SK-N-SH (cell line): ENCODE measurements around the gene CDC16. TPM values are rescaled to one million over a fixed set of nuclear protein-coding genes. Genes with fewer than 3 reads are reported as not detected.

ENCODE experiments used
- CTCF ChIA-PET: fragments of 300-600, 350-600 bp; formaldehyde crosslinking; extraction: SDS; loops from one replicate; lab custom pipeline; 2021; lab: Yijun Ruan, JAX
- POLR2A ChIA-PET: fragments of 350-600 bp; sonication (Branson Sonifier 250); formaldehyde crosslinking; extraction: SDS; loops from one replicate; lab custom pipeline; 2020; ENCODE audit warnings: antibody characterized with exemption, inconsistent platforms; lab: Yijun Ruan, JAX
- DNase-seq: peaks from one replicate; pipeline ENCODE4 v3.0.0; 2012
- H2AFZ ChIP-seq: fragments of 200-600 bp; sonication (generic); 2 replicates; pipeline ENCODE4 v1.8.1; 2016; ENCODE audit warnings: antibody characterized with exemption, mild to moderate bottlenecking, low read depth
- H3F3A ChIP-seq: fragments of 200-600 bp; sonication (generic); replicated peaks from 2 replicates; pipeline ENCODE3; 2016; ENCODE audit warnings: antibody characterized with exemption, mild to moderate bottlenecking; ENCODE audit not compliant: insufficient read depth
- H3K27ac ChIP-seq, 2 experiments: fragments of 200-500 bp in 1 of 2; fragments of 200-600 bp in 1 of 2; sonication (Bioruptor generic) in 1 of 2; sonication (generic), shearing (Covaris generic) in 1 of 2; 2 replicates each; pipeline versions ENCODE4 v1.5.1 to v1.6.1; 2014 to 2016; ENCODE audit warnings: low read depth in 2 of 2, inconsistent platforms in 1 of 2, low read length in 1 of 2, mild to moderate bottlenecking in 1 of 2, mixed read lengths in 1 of 2
- H3K27me3 ChIP-seq: fragments of 200-600 bp; sonication (generic), shearing (Covaris generic); 2 replicates; pipeline ENCODE4 v1.6.1; 2016; ENCODE audit warnings: mixed run types; ENCODE audit not compliant: insufficient read depth
- H3K36me3 ChIP-seq, 2 experiments: fragments of 200-500 bp in 1 of 2; fragments of 200-600 bp in 1 of 2; sonication (Bioruptor generic) in 1 of 2; sonication (generic) in 1 of 2; replicated peaks in 1 of 2; 2 replicates each; pipeline versions ENCODE3 to v1.5.1; 2014 to 2016; ENCODE audit warnings: low read length in 1 of 2, mild to moderate bottlenecking in 1 of 2; ENCODE audit not compliant: insufficient read depth in 2 of 2, control insufficient read depth in 1 of 2
- H3K4me1 ChIP-seq, 2 experiments: fragments of 200-500 bp in 1 of 2; fragments of 200-600 bp in 1 of 2; sonication (Bioruptor generic) in 1 of 2; sonication (generic), shearing (Covaris generic) in 1 of 2; 2 replicates each; pipeline versions ENCODE4 v1.5.1 to v1.6.1; 2014 to 2016; ENCODE audit warnings: low read depth in 1 of 2, low read length in 1 of 2, mixed run types in 1 of 2; ENCODE audit not compliant: insufficient read depth in 2 of 2, control insufficient read depth in 1 of 2
- H3K4me2 ChIP-seq: fragments of 200-600 bp; sonication (generic), shearing (Covaris generic); 2 replicates; pipeline ENCODE4 v1.6.1; 2017; ENCODE audit warnings: mixed run types
- H3K4me3 ChIP-seq, 2 experiments: fragments of 200-500 bp in 1 of 2; fragments of 200-600 bp in 1 of 2; sonication (Bioruptor generic) in 1 of 2; sonication (generic), shearing (Covaris generic) in 1 of 2; 2 replicates each; pipeline versions ENCODE4 v1.5.1 to v1.8.1; 2014 to 2016; ENCODE audit warnings: low read depth in 2 of 2, inconsistent platforms in 1 of 2, low read length in 1 of 2, mild to moderate bottlenecking in 1 of 2, mixed read lengths in 1 of 2, moderate library complexity in 1 of 2
- H3K79me2 ChIP-seq: fragments of 200-600 bp; sonication (generic); 2 replicates; pipeline ENCODE4 v1.8.1; 2017; ENCODE audit warnings: mild to moderate bottlenecking; ENCODE audit not compliant: insufficient read depth
- H3K9ac ChIP-seq: fragments of 200-600 bp; sonication (generic); 2 replicates; pipeline ENCODE4 v1.6.1; 2017; ENCODE audit warnings: mixed run types
- H3K9me2 ChIP-seq: fragments of 200-600 bp; sonication (generic); 2 replicates; pipeline ENCODE4 v1.6.1; 2017; ENCODE audit warnings: mixed run types
- H3K9me3 ChIP-seq: fragments of 200-600 bp; sonication (generic); 2 replicates; pipeline ENCODE4 v1.6.1; 2017; ENCODE audit warnings: mixed run types, mild to moderate bottlenecking, moderate library complexity
- H4K20me1 ChIP-seq: fragments of 200-600 bp; sonication (generic); 2 replicates; pipeline ENCODE4 v1.6.1; 2017; ENCODE audit warnings: mild to moderate bottlenecking, mixed run types; ENCODE audit not compliant: insufficient read depth
- CTCF ChIP-seq: fragments of 200-600 bp; sonication (generic); IDR thresholded peaks from 2 replicates; pipeline ENCODE4 v1.6.1; 2017; ENCODE audit warnings: antibody characterized with exemption, mild to moderate bottlenecking, moderate library complexity
- ELF1 ChIP-seq: IDR thresholded peaks from 2 replicates; pipeline ENCODE4 v1.4.0; 2012
- EP300 ChIP-seq, 2 experiments: IDR thresholded peaks; 2 replicates each; pipeline versions ENCODE4 v1.4.0 to v1.6.1; 2012; ENCODE audit warnings: borderline replicate concordance in 1 of 2, low read depth in 1 of 2, low read length in 1 of 2
- FOSL2 ChIP-seq: IDR thresholded peaks from 2 replicates; pipeline ENCODE4 v1.4.0; 2012; ENCODE audit warnings: low read depth, mild to moderate bottlenecking, moderate library complexity, borderline replicate concordance
- FOXM1 ChIP-seq: IDR thresholded peaks from 2 replicates; pipeline ENCODE4 v1.4.0; 2012; ENCODE audit warnings: low read depth, mild to moderate bottlenecking
- IRF3 ChIP-seq: fragments of 150-350 bp; IDR thresholded peaks from 2 replicates; pipeline ENCODE4 v1.6.1; 2016; ENCODE audit warnings: mild to moderate bottlenecking, low read depth, low read length
- JUND ChIP-seq: IDR thresholded peaks from 2 replicates; pipeline ENCODE4 v1.4.0; 2012
- MAX ChIP-seq: IDR thresholded peaks from 2 replicates; pipeline ENCODE4 v1.4.0; 2012; ENCODE audit warnings: low read depth
- MEF2A ChIP-seq: IDR thresholded peaks from 2 replicates; pipeline ENCODE4 v1.4.0; 2012; ENCODE audit warnings: low read depth, borderline replicate concordance
- MXI1 ChIP-seq: IDR thresholded peaks from 2 replicates; pipeline ENCODE4 v1.6.1; 2012; ENCODE audit warnings: mild to moderate bottlenecking, low read depth, low read length, improper control_type of control experiment
- NFIC ChIP-seq: IDR thresholded peaks from 2 replicates; pipeline ENCODE4 v1.4.0; 2012; ENCODE audit warnings: borderline replicate concordance
- PBX3 ChIP-seq: IDR thresholded peaks from 2 replicates; pipeline ENCODE4; 2012
- POLR2AphosphoS5 ChIP-seq: IDR thresholded peaks from 2 replicates; pipeline ENCODE4 v1.6.1; 2012; ENCODE audit warnings: low read depth, low read length
- RFX5 ChIP-seq: IDR thresholded peaks from 2 replicates; pipeline ENCODE4 v1.6.1; 2012; ENCODE audit warnings: mild to moderate bottlenecking, improper control_type of control experiment, low read length
- RXRA ChIP-seq: IDR thresholded peaks from 2 replicates; pipeline ENCODE4 v1.4.0; 2012; ENCODE audit warnings: low read depth, mild to moderate bottlenecking, borderline replicate concordance
- SIN3A ChIP-seq: IDR thresholded peaks from 2 replicates; pipeline ENCODE4 v1.6.1; 2012; ENCODE audit warnings: low read depth, mild to moderate bottlenecking, low read length, moderate library complexity, borderline replicate concordance
- TEAD4 ChIP-seq: IDR thresholded peaks from 2 replicates; pipeline ENCODE4 v1.4.0; 2012; ENCODE audit warnings: mild to moderate bottlenecking, borderline replicate concordance; ENCODE audit not compliant: insufficient read depth
- USF2 ChIP-seq: fragments of 150-350 bp; IDR thresholded peaks from 2 replicates; pipeline ENCODE4 v1.6.1; 2017; ENCODE audit warnings: antibody characterized with exemption, low read length, low read depth, borderline replicate concordance
- YY1 ChIP-seq: IDR thresholded peaks from 2 replicates; pipeline ENCODE4 v1.4.0; 2012; ENCODE audit warnings: low read depth, mild to moderate bottlenecking
- ZBTB33 ChIP-seq: IDR thresholded peaks from 2 replicates; pipeline ENCODE4 v1.4.0; 2012; ENCODE audit warnings: low read depth, borderline replicate concordance
- WGBS: methylation state at CpG from one replicate; pipeline ENCODE4 v1.1.6; 2017; ENCODE audit warnings: low lambda C conversion rate; 5-methylcytosine and 5-hydroxymethylcytosine counted together
- polyA plus RNA-seq, 3 experiments: library from polyadenylated mRNA; depleted of rRNA; stranded (reverse); fragments of >200 nt; gene quantifications; 2 replicates each; pipeline ENCODE4 v1.2.3, GENCODE V29; 2012

Gene CDC16
- polyA plus RNA-seq, 1 of the 3 experiments (the other 2 are of a cell fraction) = 56.9 TPM

- Histone ChIP-seq H4K20me1 (no peaks in the 10 kb centered on the region), H3K4me1 (peaks cover 0 to 23% of the 10 kb centered on the region in 2 experiments; a peak in 2 of 4 replicates), H3K27me3 (no peaks in the 10 kb centered on the region), H3K4me3 (no peak overlapping the region), H3K9ac (no peak overlapping the region), H2AFZ (no peak overlapping the region), H3F3A (peaks cover 34% of the 10 kb centered on the region), H3K9me2 (no peaks in the 10 kb centered on the region), H3K79me2 (peaks cover 8% of the 10 kb centered on the region; the same call in 1 of the 2 replicates), H3K9me3 (no peaks in the 10 kb centered on the region), H3K4me2 (no peak overlapping the region), H3K27ac (no peak overlapping the region), H3K36me3 (peaks cover 57 to 87% of the 10 kb centered on the region in 2 experiments)
- WGBS = 96% methylated on average over 6 of the region's 6 CpGs
- ChIA-PET POLR2A (no interaction called here), CTCF (interaction anchor here (1.0 kb wide), 1 partner anchor 11 kb away, joined by 3 read pairs; no protein-coding TSS in a partner anchor)
- DNase-seq = no peak
- TF ChIP-seq USF2 (no peak), EP300 (IDR thresholded peaks at IDR 0.05; ENCODE audit: borderline replicate concordance in 1 of 2, low read depth in 1 of 2, low read length in 1 of 2) (no peak), FOXM1 (no peak), MXI1 (no peak), SIN3A (no peak), RFX5 (no peak), PBX3 (no peak), JUND (no peak), ZBTB33 (no peak), ELF1 (no peak), MAX (no peak), NFIC (no peak), FOSL2 (no peak), TEAD4 (no peak), RXRA (no peak), POLR2AphosphoS5 (no peak), MEF2A (no peak), IRF3 (no peak), YY1 (no peak), CTCF (no peak)
These were observed 33.9 kb downstream of the CDC16 start for GRCh38 chr13:114268344-114269280.
